Endothelial cell of umbilical vein (primary cell): Measurements from ENCODE around the gene WDR37. TPM values are rescaled to one million over a fixed set of nuclear protein-coding genes. Genes with fewer than 3 reads are reported as not detected.

Source experiments
- BruUV-seq: library from RNA; stranded (reverse); fragments of 400-500 nt; replicated peaks from 2 replicates; lab custom pipeline; 2021; lab: Mats Ljungman, UMichigan
- CTCF ChIA-PET: fragments of 300-600, 350-600 bp; sonication (Branson Sonifier 250); formaldehyde crosslinking; loops from one replicate; lab custom pipeline; 2021; ENCODE audit warnings: antibody characterized with exemption, inconsistent platforms; lab: Charles Lee
- POLR2A ChIA-PET: fragments of 300-600, 350-600 bp; sonication (Branson Sonifier 250); formaldehyde crosslinking; loops from one replicate; lab custom pipeline; 2021; ENCODE audit warnings: antibody characterized with exemption, inconsistent platforms; lab: Charles Lee
- DNase-seq: peaks from one replicate; pipeline ENCODE4 v3.0.0-alpha.2; 2011; ENCODE audit warnings: low read depth, low spot score
- FAIRE-seq: peaks from 2 replicates; lab custom pipeline; 2011; peaks lifted over from hg19 to GRCh38; lab: Jason Lieb, UNC
- H2AFZ ChIP-seq: 2 replicates; pipeline ENCODE4 v1.6.0; 2012; ENCODE audit warnings: low read depth, low read length, control low read depth, inconsistent platforms
- H3K27ac ChIP-seq: 2 replicates; pipeline ENCODE4 v1.5.1; 2011; ENCODE audit warnings: low read depth, mild to moderate bottlenecking, control low read depth, low read length, moderate library complexity; ENCODE audit not compliant: insufficient read depth
- H3K27me3 ChIP-seq, 2 experiments: 2 replicates each; pipeline versions ENCODE4 v1.6.0 to v1.6.1; 2011; ENCODE audit warnings: low read length in 2 of 2, mixed read lengths in 1 of 2; ENCODE audit not compliant: control insufficient read depth in 2 of 2, insufficient read depth in 2 of 2
- H3K36me3 ChIP-seq, 2 experiments: 2 replicates in 1 of 2; 3 replicates in 1 of 2; pipeline ENCODE4 v1.5.1; 2011; ENCODE audit warnings: low read length in 2 of 2, mild to moderate bottlenecking in 1 of 2, moderate library complexity in 1 of 2; ENCODE audit not compliant: control insufficient read depth in 2 of 2, insufficient read depth in 2 of 2; ENCODE audit errors: extremely low read depth in 1 of 2
- H3K4me1 ChIP-seq: 3 replicates; pipeline ENCODE4 v1.5.1; 2011; ENCODE audit warnings: mild to moderate bottlenecking, low read length; ENCODE audit not compliant: control insufficient read depth, insufficient read depth; ENCODE audit errors: extremely low read depth
- H3K4me2 ChIP-seq: 2 replicates; pipeline ENCODE4 v1.6.1; 2011; ENCODE audit warnings: low read length, control low read depth, mixed read lengths; ENCODE audit not compliant: insufficient read depth
- H3K4me3 ChIP-seq, 3 experiments: fragments of 200-600 bp in 1 of 3; sonication (generic), shearing (Covaris generic) in 1 of 3; replicated peaks in 1 of 3; 2 replicates each; pipeline ENCODE4 v1.5.1; 2011 to 2016; ENCODE audit warnings: control low read depth in 3 of 3, low read length in 3 of 3, mild to moderate bottlenecking in 2 of 3, inconsistent platforms in 1 of 3, low read depth in 1 of 3, moderate library complexity in 1 of 3; ENCODE audit not compliant: insufficient read depth in 1 of 3
- H3K79me2 ChIP-seq: 2 replicates; pipeline ENCODE4 v1.6.0; 2012; ENCODE audit warnings: low read length, inconsistent platforms; ENCODE audit not compliant: control insufficient read depth, insufficient read depth
- H3K9ac ChIP-seq: replicated peaks from 2 replicates; pipeline ENCODE3; 2011; ENCODE audit warnings: low read length, control low read depth; ENCODE audit not compliant: insufficient read depth; ENCODE audit errors: extremely low read depth
- H3K9me1 ChIP-seq: replicated peaks from 3 replicates; pipeline ENCODE4 v1.6.0; 2011; ENCODE audit warnings: mild to moderate bottlenecking, low read length; ENCODE audit not compliant: control insufficient read depth, insufficient read depth; ENCODE audit errors: extremely low read depth
- H3K9me3 ChIP-seq: replicated peaks from 2 replicates; pipeline ENCODE4 v1.5.1; 2012; ENCODE audit warnings: low read length, inconsistent platforms; ENCODE audit not compliant: control insufficient read depth, insufficient read depth
- H4K20me1 ChIP-seq: replicated peaks from 2 replicates; pipeline ENCODE3; 2011; ENCODE audit warnings: mild to moderate bottlenecking, low read length; ENCODE audit not compliant: control insufficient read depth, insufficient read depth; ENCODE audit errors: extremely low read depth
- EZH2 ChIP-seq: IDR thresholded peaks from 2 replicates; pipeline ENCODE4 v1.6.1; 2012; ENCODE audit warnings: borderline replicate concordance, low read depth, mild to moderate bottlenecking, moderate library complexity, low read length, inconsistent platforms; ENCODE audit not compliant: severe bottlenecking
- FOS ChIP-seq: IDR thresholded peaks from 2 replicates; pipeline ENCODE4 v1.6.1; 2011; ENCODE audit warnings: mild to moderate bottlenecking, low read length, moderate library complexity, borderline replicate concordance; ENCODE audit not compliant: insufficient read depth
- GATA2 ChIP-seq: IDR thresholded peaks from 2 replicates; pipeline ENCODE4 v1.7.0; 2011; ENCODE audit warnings: low read depth, mild to moderate bottlenecking, moderate library complexity, mixed read lengths, low read length; ENCODE audit not compliant: insufficient read length, insufficient read depth
- JUN ChIP-seq: IDR thresholded peaks from 2 replicates; pipeline ENCODE4 v1.6.1; 2011; ENCODE audit warnings: borderline replicate concordance, low read depth; ENCODE audit not compliant: insufficient read length, insufficient read depth
- MYC ChIP-seq: IDR thresholded peaks from one replicate; pipeline ENCODE4 v1.6.1; 2011; ENCODE audit warnings: mild to moderate bottlenecking, low read depth, low read length
- POLR2A ChIP-seq: IDR thresholded peaks from 2 replicates; pipeline ENCODE4 v1.6.1; 2012; ENCODE audit warnings: low read depth, mild to moderate bottlenecking, control low read depth, low read length
- POLR2AphosphoS5 ChIP-seq: IDR thresholded peaks from 2 replicates; pipeline ENCODE4 v1.6.1; 2012; ENCODE audit warnings: low read depth, mild to moderate bottlenecking, control low read depth, low read length, moderate library complexity; ENCODE audit not compliant: insufficient read depth
- dilution Hi-C: fragments of 300-500 bp; cut with MboI; formaldehyde crosslinking; loops from one replicate; pipeline ENCODE4 v1.15.0; 2019; ENCODE audit warnings: low sequenced_read_pairs; ENCODE audit not compliant: extremely low pct_ligation_motif_present
- intact Hi-C: fragments of 100-400 bp; cut with micrococcal nuclease; formaldehyde crosslinking; loops from one replicate; pipeline ENCODE4 v1.10.0; 2022
- polyA plus RNA-seq, 4 experiments: library from polyadenylated mRNA; depleted of rRNA in 3 of 4; stranded (reverse) in 3 of 4; unstranded in 1 of 4; fragments of >200 nt; gene quantifications; 2 replicates each; pipeline versions ENCODE4 v1.2.1 to v1.2.3, GENCODE V29; 2011 to 2012; ENCODE audit warnings: missing spikeins in 1 of 4
- total RNA-seq: library from RNA; stranded (reverse); gene quantifications from 2 replicates; pipeline ENCODE4 v1.2.3, GENCODE V29; 2021
- TF ChIP-seq, protein P1 (sequence below), 2 donors: IDR thresholded peaks; 1 replicate in 1 of 2; 2 replicates in 1 of 2; pipeline ENCODE4 v1.5.1; 2011; ENCODE audit warnings: low read length in 2 of 2, mild to moderate bottlenecking in 2 of 2, moderate library complexity in 2 of 2, control low read depth in 1 of 2, inconsistent platforms in 1 of 2, low read depth in 1 of 2; ENCODE audit not compliant: insufficient read depth in 1 of 2; ENCODE audit errors: extremely low read depth in 1 of 2
- TF ChIP-seq, protein P2 (sequence below): IDR thresholded peaks from 2 replicates; pipeline ENCODE4 v1.6.1; 2011; ENCODE audit not compliant: insufficient read depth, insufficient read length

The WDR37 gene
- total and polyA plus RNA-seq, 2 donors (not counting 3 experiments of a cell fraction or from before 2014, with no cell fraction given), result 21.7 to 25.5 TPM

DNA sequence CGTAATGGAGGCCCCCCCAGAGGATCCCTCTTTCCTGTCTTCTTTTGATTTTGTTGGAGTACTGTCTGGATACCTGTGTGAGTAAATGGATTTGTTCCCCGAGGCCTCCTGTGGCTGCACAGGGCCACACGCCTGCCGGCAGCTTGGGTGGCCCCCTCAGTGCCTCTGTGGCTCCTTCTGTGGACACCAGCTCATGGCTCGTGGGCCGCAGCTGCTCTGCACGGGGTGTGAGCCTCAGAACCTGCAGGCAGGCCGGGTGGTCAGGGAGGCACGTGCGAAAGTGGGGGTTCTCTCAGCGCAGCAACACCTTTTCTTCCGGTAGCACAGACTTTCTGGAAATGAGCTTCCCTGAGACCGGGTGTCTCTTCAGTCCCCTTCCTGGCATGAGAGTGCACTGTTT, 70.3 kb downstream of the WDR37 start:
- no peak for DNase-seq
- H3K27ac ChIP-seq, result no peak overlapping the region
- H3K4me2 ChIP-seq, result no peak overlapping the region
- no peak for TF ChIP-seq POLR2AphosphoS5
- no peak for TF ChIP-seq MYC
- TF ChIP-seq EZH2, result no peak
- TF ChIP-seq, protein P1, sequence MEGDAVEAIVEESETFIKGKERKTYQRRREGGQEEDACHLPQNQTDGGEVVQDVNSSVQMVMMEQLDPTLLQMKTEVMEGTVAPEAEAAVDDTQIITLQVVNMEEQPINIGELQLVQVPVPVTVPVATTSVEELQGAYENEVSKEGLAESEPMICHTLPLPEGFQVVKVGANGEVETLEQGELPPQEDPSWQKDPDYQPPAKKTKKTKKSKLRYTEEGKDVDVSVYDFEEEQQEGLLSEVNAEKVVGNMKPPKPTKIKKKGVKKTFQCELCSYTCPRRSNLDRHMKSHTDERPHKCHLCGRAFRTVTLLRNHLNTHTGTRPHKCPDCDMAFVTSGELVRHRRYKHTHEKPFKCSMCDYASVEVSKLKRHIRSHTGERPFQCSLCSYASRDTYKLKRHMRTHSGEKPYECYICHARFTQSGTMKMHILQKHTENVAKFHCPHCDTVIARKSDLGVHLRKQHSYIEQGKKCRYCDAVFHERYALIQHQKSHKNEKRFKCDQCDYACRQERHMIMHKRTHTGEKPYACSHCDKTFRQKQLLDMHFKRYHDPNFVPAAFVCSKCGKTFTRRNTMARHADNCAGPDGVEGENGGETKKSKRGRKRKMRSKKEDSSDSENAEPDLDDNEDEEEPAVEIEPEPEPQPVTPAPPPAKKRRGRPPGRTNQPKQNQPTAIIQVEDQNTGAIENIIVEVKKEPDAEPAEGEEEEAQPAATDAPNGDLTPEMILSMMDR (IDR thresholded peaks at IDR 0.05; ENCODE audit: extremely low read depth in 1 of 2, insufficient read depth in 1 of 2, low read depth in 1 of 2, low read length in 2 of 2), result no peak
- TF ChIP-seq, protein P2, sequence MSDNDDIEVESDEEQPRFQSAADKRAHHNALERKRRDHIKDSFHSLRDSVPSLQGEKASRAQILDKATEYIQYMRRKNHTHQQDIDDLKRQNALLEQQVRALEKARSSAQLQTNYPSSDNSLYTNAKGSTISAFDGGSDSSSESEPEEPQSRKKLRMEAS, result no peak
- TF ChIP-seq GATA2, result no peak
- no peak for TF ChIP-seq POLR2A
- no peak for TF ChIP-seq FOS
- no peak for TF ChIP-seq JUN
- peaks cover 4 to 42% of the 10 kb centered on the region in 2 experiments for H3K36me3 ChIP-seq
- H3K9ac ChIP-seq, result no peak overlapping the region
- no peaks in the 10 kb centered on the region for H3K4me1 ChIP-seq
- H3K4me3 ChIP-seq, result no peak overlapping the region
- FAIRE-seq, result no peak
- no peaks in the 10 kb centered on the region for H3K9me1 ChIP-seq
- dilution Hi-C loops, result no loop called here
- no peaks in the 10 kb centered on the region for H3K79me2 ChIP-seq
- H4K20me1 ChIP-seq, result no peaks in the 10 kb centered on the region
- intact Hi-C loops, result no loop called here
- CTCF ChIA-PET, result interaction anchor here (2.1 kb wide), 1 partner anchor 16 kb away, joined by 6 read pairs; no protein-coding TSS in a partner anchor
- POLR2A ChIA-PET, result no interaction called here
- no TSS peak for BruUV-seq
- H2AFZ ChIP-seq, result no peak overlapping the region
- H3K9me3 ChIP-seq, result no peaks in the 10 kb centered on the region
- no peaks in the 10 kb centered on the region for H3K27me3 ChIP-seq
